Head of caudate nucleus (tissue), 42 donors: ENCODE measurements around the gene APBB2.

Source experiments
- DNase-seq, 42 donors: peaks; one replicate each; pipeline versions ENCODE4 v3.0.0 to v3.0.0-alpha.2; 2020 to 2021; ENCODE audit warnings: mixed read lengths in 7 of 42
- intact Hi-C: fragments of 100-400 bp; cut with DNase I; formaldehyde crosslinking; loops from one replicate; pipeline ENCODE4 v1.15.0; 2022

APBB2 gene

GRCh38 chr4:41214136-41214824, at the start of gene APBB2:
APBB2 (minus strand) TSS chr4:41214542; CDS start chr4:41033254, 181,288 bp downstream.
- DNase-seq: peak; percentile 90 to 98 (median 95)
- intact Hi-C loops: loop anchor here (2.0 to 10.0 kb wide), 4 partner anchors 142 to 479 kb away; no protein-coding TSS in a partner anchor

GRCh38 chr4:41262198-41262597, 47.9 kb upstream of the APBB2 start:
- intact Hi-C loops: no loop called here
- no peak for DNase-seq

- intact Hi-C loops: no loop called here
Observed at GRCh38 chr4:41260116-41260733, 45.9 kb upstream of the APBB2 start.

GRCh38 chr4:41258783-41259182, 44.4 kb upstream of the APBB2 start:
- intact Hi-C loops: no loop called here
- DNase-seq: peak; percentile 30 to 88 (median 69)

More at GRCh38 chr4:41260116-41260733, 45.9 kb upstream of the APBB2 start:
- peak in 9 of 42 donors; percentile 5 to 53 (median 21) for DNase-seq

GRCh38 chr4:41257906-41258305, 43.6 kb upstream of the APBB2 start:
- intact Hi-C loops: no loop called here
- DNase-seq: peak in 6 of 42 donors; percentile 6 to 38 (median 16)

- intact Hi-C loops: no loop called here
- peak; percentile 30 to 90 (median 78) for DNase-seq
Observed at GRCh38 chr4:41257257-41257901, 43.0 kb upstream of the APBB2 start.

- intact Hi-C loops: no loop called here
- peak; percentile 74 to 97 (median 91) for DNase-seq
Observed at GRCh38 chr4:41256740-41257256, 42.5 kb upstream of the APBB2 start, which contains the start of gene UCHL1. UCHL1 (plus strand) TSS chr4:41256928; CDS start chr4:41256977, 49 bp downstream.

GRCh38 chr4:41256131-41256739, 41.9 kb upstream of the APBB2 start:
- intact Hi-C loops: no loop called here
- DNase-seq: peak in 20 of 42 donors; percentile 6 to 66 (median 33)

GRCh38 chr4:41245983-41246382, 31.6 kb upstream of the APBB2 start:
- intact Hi-C loops: no loop called here
- DNase-seq: no peak

GRCh38 chr4:41241919-41242318, 27.6 kb upstream of the APBB2 start:
- intact Hi-C loops: no loop called here

GRCh38 chr4:41236508-41236907, 22.2 kb upstream of the APBB2 start:
- intact Hi-C loops: no loop called here
- DNase-seq: no peak

More at GRCh38 chr4:41241919-41242318, 27.6 kb upstream of the APBB2 start:
- no peak for DNase-seq

- DNase-seq: no peak
- intact Hi-C loops: no loop called here
Observed at GRCh38 chr4:41236032-41236431, 21.7 kb upstream of the APBB2 start.

- intact Hi-C loops: no loop called here
- DNase-seq: no peak
Observed at GRCh38 chr4:41232856-41233255, 18.5 kb upstream of the APBB2 start.

- no peak for DNase-seq
- intact Hi-C loops: no loop called here
Observed at GRCh38 chr4:41232406-41232805, 18.1 kb upstream of the APBB2 start.

- no peak for DNase-seq
- intact Hi-C loops: no loop called here
Observed at GRCh38 chr4:41227902-41228301, 13.6 kb upstream of the APBB2 start.

GRCh38 chr4:41221850-41222645, 7.7 kb upstream of the APBB2 start:
- intact Hi-C loops: no loop called here
- no peak for DNase-seq

- intact Hi-C loops: loop anchor here (10.0 kb wide), 1 partner anchor 485 kb away; no protein-coding TSS in a partner anchor
- DNase-seq: peak in 2 of 42 donors; percentile 7 to 14
Observed at GRCh38 chr4:41219421-41219950, 5.1 kb upstream of the APBB2 start.

- no peak for DNase-seq
- intact Hi-C loops: loop anchor here (10.0 kb wide), 1 partner anchor 484 kb away; no protein-coding TSS in a partner anchor
Observed at GRCh38 chr4:41218703-41219102, 4.4 kb upstream of the APBB2 start.
